HepG2 (cell line): ENCODE data around the gene HTR3B. TPM values are rescaled to one million over a fixed set of nuclear protein-coding genes. Genes with fewer than 3 reads are reported as not detected.

Experiments
- NFKBIZ ChIP-seq: IDR thresholded peaks from 2 replicates; pipeline ENCODE4 v1.6.1; 2018; ENCODE audit warnings: missing genetic modification reagents, missing compliant biosample characterization
- NR2F2 ChIP-seq: IDR thresholded peaks from 2 replicates; pipeline ENCODE4 v1.6.1; 2012; ENCODE audit warnings: low read depth, inconsistent platforms, borderline replicate concordance
- SKIL ChIP-seq: sonication (generic); formaldehyde crosslinking; IDR thresholded peaks from 2 replicates; pipeline ENCODE4 v1.8.0; 2022; ENCODE audit warnings: missing genetic modification reagents, mild to moderate bottlenecking, moderate library complexity, borderline replicate concordance
- ZBTB10 ChIP-seq: sonication (generic); formaldehyde crosslinking; IDR thresholded peaks from 2 replicates; pipeline ENCODE4 v1.4.0; 2020; ENCODE audit warnings: missing genetic modification reagents, borderline replicate concordance
- ZNF687 ChIP-seq: sonication (generic); formaldehyde crosslinking; IDR thresholded peaks from 2 replicates; pipeline ENCODE4 v1.5.1; 2020; ENCODE audit warnings: mild to moderate bottlenecking, missing genetic modification reagents, moderate library complexity
- polyA plus RNA-seq, 8 experiments: library from polyadenylated mRNA; depleted of rRNA in 3 of 8; stranded (reverse) in 7 of 8; unstranded in 1 of 8; fragments of >200 nt; fragmentation: Illumina TruSeq in 4 of 8; extraction: Trizol in 4 of 8; gene quantifications; 2 replicates each; pipeline versions ENCODE4 v1.2.1 to v1.2.3, GENCODE V29; 2011 to 2016; ENCODE audit warnings: low read depth in 4 of 8, missing spikeins in 1 of 8, mixed read lengths in 1 of 8; ENCODE audit not compliant: insufficient read depth in 1 of 8
- total RNA-seq, 5 experiments: library from RNA; depleted of rRNA; stranded (reverse); fragments of >200 nt; fragmentation: Illumina TruSeq; extraction: Trizol; gene quantifications; 2 replicates each; pipeline ENCODE4 v1.2.3, GENCODE V29; 2016; ENCODE audit warnings: low read depth in 1 of 5

The HTR3B gene
- total and polyA plus RNA-seq, 2 of the 13 experiments (the other 11 are each of a cell fraction or from before 2014, with no cell fraction given): 0.09 to 1.7 TPM

- TF ChIP-seq ZNF687 (CRISPR knock-in tag) (no peak), NR2F2 (no peak), NFKBIZ (CRISPR knock-in tag) (no peak), SKIL (CRISPR knock-in tag) (no peak), ZBTB10 (no peak)
Measured at GRCh38 chr11:113884361-113884836, 20.2 kb upstream of the HTR3B start (continued).
